ENCODE results near the gene RBFOX1.

RBFOX1 gene

DNA sequence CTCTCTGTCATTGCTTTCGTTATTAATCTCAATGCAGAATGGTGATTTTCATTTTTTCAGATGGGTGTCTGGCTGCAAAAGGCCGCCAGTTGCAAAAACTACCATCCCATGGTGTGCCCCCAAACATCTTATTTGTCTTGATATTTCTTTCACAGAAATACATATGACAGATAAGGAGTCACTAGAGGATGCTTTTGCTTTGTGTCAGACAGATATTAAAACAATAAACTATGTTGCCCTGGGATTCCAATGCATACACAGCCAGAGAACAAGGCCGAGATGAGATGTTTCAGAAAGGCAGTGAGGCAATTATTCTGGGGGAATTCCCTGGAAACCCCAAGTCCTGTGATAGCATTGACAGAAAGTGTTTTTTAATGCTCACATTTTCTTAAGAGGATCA lies 307.7 kb downstream of the RBFOX1 start:
- Histone ChIP-seq H3K36me3 (ENCODE audit: insufficient read depth, low read length) (no peaks in the 10 kb centered on the region), H3K9ac (ENCODE audit: insufficient read length) (no peak overlapping the region)

DNA sequence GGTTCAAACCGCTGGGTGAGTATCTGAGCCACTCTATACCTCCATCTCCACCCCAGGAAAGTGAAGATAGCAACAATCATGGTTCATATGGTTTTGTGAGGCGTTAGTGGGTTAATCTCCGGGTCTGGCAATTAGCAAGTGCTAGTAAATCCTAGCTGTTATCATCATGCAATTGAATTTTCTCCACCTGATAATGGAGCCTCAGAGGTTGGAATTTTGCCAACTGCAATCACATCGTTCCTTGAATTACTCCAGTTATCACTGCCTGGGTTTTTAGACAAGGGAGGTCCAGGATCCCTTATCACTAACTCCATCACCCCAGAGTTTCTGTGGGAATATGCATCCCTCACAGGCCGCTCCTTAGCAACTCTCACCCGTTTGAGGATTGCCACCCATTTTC lies 311.5 kb downstream of the RBFOX1 start:
- TF ChIP-seq POLR2AphosphoS5 (IDR thresholded peaks at IDR 0.05; ENCODE audit: borderline replicate concordance, low read depth, low read length) (no peak), FOXP2 (optimal IDR thresholded peaks at IDR 0.05; ENCODE audit: control extremely low read depth, extremely low read length, insufficient read depth) (no peak), EZH2 (IDR thresholded peaks at IDR 0.05) (no peak)
- H3K9ac ChIP-seq (ENCODE audit: insufficient read length), result no peak overlapping the region
- H3K27ac ChIP-seq, result no peak overlapping the region
- no peak overlapping the region for H3K4me3 ChIP-seq
- no peaks in the 10 kb centered on the region for H3K9me3 ChIP-seq (ENCODE audit: low read depth, low read length)
- no peak for DNase-seq (ENCODE audit: low read depth, low spot score)
- H3K36me3 ChIP-seq (ENCODE audit: insufficient read depth, low read length), result no peaks in the 10 kb centered on the region

More for the DNA sequence above, 307.7 kb downstream of the RBFOX1 start:
- DNase-seq (ENCODE audit: low read depth, low spot score), result no peak
- TF ChIP-seq POLR2AphosphoS5 (IDR thresholded peaks at IDR 0.05; ENCODE audit: borderline replicate concordance, low read depth, low read length) (no peak), EZH2 (IDR thresholded peaks at IDR 0.05) (no peak), FOXP2 (optimal IDR thresholded peaks at IDR 0.05; ENCODE audit: control extremely low read depth, extremely low read length, insufficient read depth) (no peak)
- Histone ChIP-seq H3K4me3 (no peak overlapping the region), H3K9me3 (ENCODE audit: low read depth, low read length) (no peaks in the 10 kb centered on the region), H3K27ac (no peak overlapping the region)

DNA sequence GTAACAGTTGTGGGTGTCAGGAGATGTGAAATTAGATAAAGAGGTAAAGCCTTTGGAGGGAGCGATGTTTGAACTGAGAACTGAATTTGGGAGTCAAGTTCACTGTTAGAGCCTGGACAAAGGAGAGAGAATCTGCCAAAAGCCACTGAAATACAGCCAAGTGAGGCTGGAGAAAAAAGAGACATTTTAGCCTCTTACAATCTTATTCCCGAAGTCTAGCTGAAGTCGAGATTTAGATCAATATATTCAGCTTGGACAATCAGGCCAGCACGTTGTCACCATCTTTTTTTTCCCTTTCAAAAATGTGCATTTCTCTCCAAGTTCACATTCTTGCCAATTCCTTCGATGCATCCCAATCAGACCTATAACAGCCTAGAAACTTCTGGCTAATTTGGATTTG lies 312.2 kb downstream of the RBFOX1 start:
- no peaks in the 10 kb centered on the region for H3K36me3 ChIP-seq (ENCODE audit: insufficient read depth, low read length)
- H3K9me3 ChIP-seq (ENCODE audit: low read depth, low read length), result no peaks in the 10 kb centered on the region

GRCh38 chr16:7646821-7647500 lies 314.3 kb downstream of the RBFOX1 start:
- Histone ChIP-seq H3K9ac (ENCODE audit: insufficient read length) (no peak overlapping the region), H3K4me3 (no peak overlapping the region), H3K27ac (no peak overlapping the region), H3K36me3 (ENCODE audit: insufficient read depth, low read length) (no peaks in the 10 kb centered on the region), H3K9me3 (ENCODE audit: low read depth, low read length) (no peaks in the 10 kb centered on the region)
- DNase-seq (ENCODE audit: low read depth, low spot score), result no peak
- TF ChIP-seq EZH2 (IDR thresholded peaks at IDR 0.05) (no peak), POLR2AphosphoS5 (IDR thresholded peaks at IDR 0.05; ENCODE audit: borderline replicate concordance, low read depth, low read length) (no peak), FOXP2 (optimal IDR thresholded peaks at IDR 0.05; ENCODE audit: control extremely low read depth, extremely low read length, insufficient read depth) (no peak)

More for the DNA sequence above, 312.2 kb downstream of the RBFOX1 start:
- Histone ChIP-seq H3K9ac (ENCODE audit: insufficient read length) (no peak overlapping the region), H3K4me3 (no peak overlapping the region), H3K27ac (no peak overlapping the region)
- DNase-seq (ENCODE audit: low read depth, low spot score), result no peak
- TF ChIP-seq POLR2AphosphoS5 (IDR thresholded peaks at IDR 0.05; ENCODE audit: borderline replicate concordance, low read depth, low read length), result no peak
- TF ChIP-seq FOXP2 (optimal IDR thresholded peaks at IDR 0.05; ENCODE audit: control extremely low read depth, extremely low read length, insufficient read depth), result no peak
- TF ChIP-seq EZH2 (IDR thresholded peaks at IDR 0.05), result no peak

GRCh38 chr16:7650431-7650830 lies 317.8 kb downstream of the RBFOX1 start:
- H3K27ac ChIP-seq, result no peak overlapping the region
- H3K4me3 ChIP-seq, result no peak overlapping the region
- H3K36me3 ChIP-seq (ENCODE audit: insufficient read depth, low read length), result no peaks in the 10 kb centered on the region
- H3K9me3 ChIP-seq (ENCODE audit: low read depth, low read length), result no peaks in the 10 kb centered on the region
- no peak for DNase-seq (ENCODE audit: low read depth, low spot score)
- no peak for TF ChIP-seq EZH2 (IDR thresholded peaks at IDR 0.05)
- no peak for TF ChIP-seq FOXP2 (optimal IDR thresholded peaks at IDR 0.05; ENCODE audit: control extremely low read depth, extremely low read length, insufficient read depth)
- TF ChIP-seq POLR2AphosphoS5 (IDR thresholded peaks at IDR 0.05; ENCODE audit: borderline replicate concordance, low read depth, low read length), result no peak
- no peak overlapping the region for H3K9ac ChIP-seq (ENCODE audit: insufficient read length)

DNA sequence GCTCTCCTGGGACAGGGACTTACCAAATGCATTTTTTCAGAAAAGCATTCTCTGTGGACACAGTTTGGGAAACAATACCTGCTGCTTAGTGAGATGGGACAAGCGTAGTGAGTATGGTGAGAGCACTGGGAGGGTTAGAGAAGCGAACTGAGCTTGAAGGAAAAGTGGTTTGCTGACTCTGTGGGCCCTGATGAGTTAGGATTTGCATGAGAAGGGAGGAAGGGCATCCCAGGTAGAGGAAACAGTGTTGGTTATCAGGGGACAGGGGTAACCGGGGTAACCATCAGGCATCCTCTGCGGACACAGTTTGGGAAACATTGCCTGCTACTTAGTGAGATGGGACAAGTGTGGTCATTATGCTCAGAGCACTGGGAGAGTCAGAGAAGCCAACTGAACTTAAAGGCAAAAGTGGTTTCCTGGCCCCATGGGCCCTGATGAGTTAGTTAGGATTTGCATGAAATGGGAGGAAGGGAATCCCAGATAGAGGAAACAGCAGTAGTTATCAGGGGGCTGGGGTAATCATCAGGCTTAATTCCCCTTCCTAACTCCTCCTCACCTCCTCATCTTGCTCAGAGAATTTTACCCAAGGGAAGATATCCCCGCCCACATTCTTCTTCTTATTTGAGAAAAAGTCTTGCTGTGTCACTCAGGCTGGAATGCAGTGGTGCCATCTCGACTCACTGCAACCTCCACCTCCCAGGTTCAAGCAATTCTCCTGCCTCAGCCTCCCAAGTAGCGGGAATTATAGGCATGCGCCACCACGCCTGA lies 319.3 kb downstream of the RBFOX1 start:
- H3K4me3 ChIP-seq, result no peak overlapping the region
- TF ChIP-seq FOXP2 (optimal IDR thresholded peaks at IDR 0.05; ENCODE audit: control extremely low read depth, extremely low read length, insufficient read depth) (no peak), EZH2 (IDR thresholded peaks at IDR 0.05) (no peak), POLR2AphosphoS5 (IDR thresholded peaks at IDR 0.05; ENCODE audit: borderline replicate concordance, low read depth, low read length) (no peak)
- no peak for DNase-seq (ENCODE audit: low read depth, low spot score)
- no peaks in the 10 kb centered on the region for H3K9me3 ChIP-seq (ENCODE audit: low read depth, low read length)
- no peaks in the 10 kb centered on the region for H3K36me3 ChIP-seq (ENCODE audit: insufficient read depth, low read length)
- H3K27ac ChIP-seq, result no peak overlapping the region
- H3K9ac ChIP-seq (ENCODE audit: insufficient read length), result no peak overlapping the region

DNA sequence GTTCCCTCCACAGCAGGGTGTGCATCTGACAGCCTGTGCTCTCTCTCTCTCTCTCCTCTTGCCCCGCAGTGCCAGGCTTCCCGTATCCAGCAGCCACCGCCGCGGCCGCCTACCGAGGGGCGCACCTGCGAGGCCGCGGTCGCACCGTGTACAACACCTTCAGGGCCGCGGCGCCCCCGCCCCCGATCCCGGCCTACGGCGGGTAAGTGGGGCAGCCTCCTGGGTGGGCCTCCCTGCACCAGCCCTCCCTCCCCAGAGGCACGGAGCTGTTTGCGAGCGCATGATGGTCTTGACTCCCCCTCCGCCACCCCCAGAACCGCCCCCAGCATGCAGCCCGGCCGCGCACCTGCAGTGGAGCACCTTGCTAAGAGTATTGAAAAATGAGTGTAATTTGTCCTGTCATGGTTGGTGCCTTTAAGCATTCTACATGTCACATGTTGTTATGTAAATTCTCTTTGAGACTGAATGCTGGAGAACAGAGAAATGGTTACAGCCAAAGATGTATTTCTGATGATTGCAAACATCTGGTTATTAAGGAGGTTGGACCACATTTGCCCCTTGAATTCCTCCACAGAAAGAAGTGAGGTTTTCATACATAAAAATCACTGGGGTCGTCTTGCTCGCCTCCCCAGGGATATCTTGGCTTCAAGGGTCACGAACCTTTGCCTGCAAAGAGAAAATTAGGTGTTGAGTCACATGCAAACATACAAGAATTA lies 321.3 kb downstream of the RBFOX1 start:
- H3K36me3 ChIP-seq (ENCODE audit: insufficient read depth, low read length), result no peaks in the 10 kb centered on the region
- no peak for DNase-seq (ENCODE audit: low read depth, low spot score)
- TF ChIP-seq POLR2AphosphoS5 (IDR thresholded peaks at IDR 0.05; ENCODE audit: borderline replicate concordance, low read depth, low read length), result no peak
- TF ChIP-seq FOXP2 (optimal IDR thresholded peaks at IDR 0.05; ENCODE audit: control extremely low read depth, extremely low read length, insufficient read depth), result no peak
- no peak for TF ChIP-seq EZH2 (IDR thresholded peaks at IDR 0.05)
- H3K27ac ChIP-seq, result no peak overlapping the region
- H3K4me3 ChIP-seq, result no peak overlapping the region
- H3K9me3 ChIP-seq (ENCODE audit: low read depth, low read length), result no peaks in the 10 kb centered on the region
- H3K9ac ChIP-seq (ENCODE audit: insufficient read length), result no peak overlapping the region

DNA sequence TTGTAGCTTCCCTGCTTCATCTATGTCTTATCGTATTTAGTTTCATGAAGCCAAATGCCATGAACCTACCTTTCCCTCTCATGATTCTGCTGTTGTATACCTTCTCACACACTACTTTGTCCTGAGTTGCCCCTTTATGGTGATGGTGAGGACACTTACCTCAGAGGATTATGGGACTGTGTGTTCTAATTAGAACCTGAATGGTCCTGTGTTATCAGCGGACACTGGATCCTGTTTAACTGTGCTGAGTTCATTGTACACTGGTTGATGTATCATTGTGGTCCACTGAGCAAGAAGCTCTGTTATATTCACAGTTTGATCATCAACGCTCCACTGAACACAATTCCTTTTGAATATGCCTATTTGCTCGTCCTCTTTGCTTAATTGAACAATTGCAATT lies 343.0 kb downstream of the RBFOX1 start:
- no peaks in the 10 kb centered on the region for H3K36me3 ChIP-seq (ENCODE audit: insufficient read depth, low read length)
- TF ChIP-seq EZH2 (IDR thresholded peaks at IDR 0.05), result no peak
- H3K9me3 ChIP-seq (ENCODE audit: low read depth, low read length), result no peaks in the 10 kb centered on the region
- H3K27ac ChIP-seq, result no peak overlapping the region
- H3K9ac ChIP-seq (ENCODE audit: insufficient read length), result no peak overlapping the region
- DNase-seq (ENCODE audit: low read depth, low spot score), result no peak
- no peak overlapping the region for H3K4me3 ChIP-seq
